ENCODE data around the gene TRIO.

GRCh38 chr5:14429101-14430050 lies 286.2 kb downstream of the TRIO start:
- TF ChIP-seq POLR2AphosphoS5 (IDR thresholded peaks at IDR 0.05; ENCODE audit: low read depth, low read length): no peak
- no peak for TF ChIP-seq RFX5 (IDR thresholded peaks at IDR 0.05; ENCODE audit: borderline replicate concordance, low read depth, low read length)
- no peak for TF ChIP-seq CTCF (IDR thresholded peaks at IDR 0.05; ENCODE audit: control extremely low read depth in 1 of 3, insufficient read depth in 1 of 3, low read depth in 1 of 3, low read length in 3 of 3)
- no peak for TF ChIP-seq YY1 (IDR thresholded peaks at IDR 0.05; ENCODE audit: low read depth, low read length)
- TF ChIP-seq RAD21 (IDR thresholded peaks at IDR 0.05 in 1 of 2, conservative IDR thresholded peaks at IDR 0.05 in 1 of 2; ENCODE audit: low read depth in 2 of 2, low read length in 2 of 2): no peak
- no peak for TF ChIP-seq SIN3A (conservative IDR thresholded peaks at IDR 0.05 in 1 of 2, IDR thresholded peaks at IDR 0.05 in 1 of 2; ENCODE audit: low read depth in 1 of 2, low read length in 2 of 2)
- TF ChIP-seq CHD2 (IDR thresholded peaks at IDR 0.05; ENCODE audit: low read length): no peak
- no peak for TF ChIP-seq EZH2 (IDR thresholded peaks at IDR 0.05; ENCODE audit: low read depth, low read length, severe bottlenecking)
- no peak for TF ChIP-seq NANOG (IDR thresholded peaks at IDR 0.05; ENCODE audit: insufficient read depth, low read depth, low read length, poor library complexity, severe bottlenecking)
- TF ChIP-seq FOSL1 (IDR thresholded peaks at IDR 0.05; ENCODE audit: insufficient read depth, low read depth, low read length): no peak
- TF ChIP-seq, protein P1, sequence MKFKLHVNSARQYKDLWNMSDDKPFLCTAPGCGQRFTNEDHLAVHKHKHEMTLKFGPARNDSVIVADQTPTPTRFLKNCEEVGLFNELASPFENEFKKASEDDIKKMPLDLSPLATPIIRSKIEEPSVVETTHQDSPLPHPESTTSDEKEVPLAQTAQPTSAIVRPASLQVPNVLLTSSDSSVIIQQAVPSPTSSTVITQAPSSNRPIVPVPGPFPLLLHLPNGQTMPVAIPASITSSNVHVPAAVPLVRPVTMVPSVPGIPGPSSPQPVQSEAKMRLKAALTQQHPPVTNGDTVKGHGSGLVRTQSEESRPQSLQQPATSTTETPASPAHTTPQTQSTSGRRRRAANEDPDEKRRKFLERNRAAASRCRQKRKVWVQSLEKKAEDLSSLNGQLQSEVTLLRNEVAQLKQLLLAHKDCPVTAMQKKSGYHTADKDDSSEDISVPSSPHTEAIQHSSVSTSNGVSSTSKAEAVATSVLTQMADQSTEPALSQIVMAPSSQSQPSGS (IDR thresholded peaks at IDR 0.05; ENCODE audit: low read length): no peak
- TF ChIP-seq EGR1 (IDR thresholded peaks at IDR 0.05; ENCODE audit: borderline replicate concordance, low read depth, low read length): no peak
- TF ChIP-seq POLR2A (IDR thresholded peaks at IDR 0.05; ENCODE audit: control extremely low read depth in 1 of 2, low read depth in 2 of 2, low read length in 2 of 2): no peak
- TF ChIP-seq CEBPB (IDR thresholded peaks at IDR 0.05; ENCODE audit: low read depth, low read length): no peak
